A549 treated with DMSO at 1 μM for 4 hours (cell line): ENCODE data around the gene PUS10. TPM values are rescaled to one million over a fixed set of nuclear protein-coding genes. Genes with fewer than 3 reads are reported as not detected.

Source experiments
- total RNA-seq: library from RNA; stranded (reverse); fragments of 200-300 nt; extraction: Qiagen RNA extraction; gene quantifications from 5 replicates; pipeline ENCODE4 v1.2.3, GENCODE V29; 2022; ENCODE audit warnings: low read depth

The PUS10 gene
- 2.1 to 3.5 TPM (median 3.2 TPM) in 5 replicates for total RNA-seq

GRCh38 chr2:61017556-61018317, at the start of gene PUS10, which contains the start of gene PEX13:
Gene PUS10 (minus strand): TSS chr2:61018255. CDS start chr2:61011890, 6,365 bp downstream.
Gene PEX13 (plus strand): TSS chr2:61017720. CDS start chr2:61017760, 40 bp downstream.

GRCh38 chr2:61065714-61066709, 48.0 kb upstream of the PUS10 start, which contains the start of gene SANBR:
Gene SANBR (plus strand): TSS chr2:61065871. CDS start chr2:61070351, 4,480 bp downstream.

Other genes starting within 250 kb of the PUS10 start
- gene REL, start 136.7 kb downstream of the PUS10 start, total RNA-seq = 2.5 to 5.2 TPM (median 4.0 TPM) in 5 replicates
- 14.1 to 20.8 TPM (median 17.8 TPM) in 5 replicates for gene PEX13, start 535 bp downstream of the PUS10 start, total RNA-seq
- gene SANBR, start 47.6 kb upstream of the PUS10 start, total RNA-seq = 9.7 to 15.5 TPM (median 13.5 TPM) in 5 replicates
- 15.1 to 17.2 TPM (median 15.3 TPM) in 5 replicates for gene C2orf74, start 143.9 kb upstream of the PUS10 start, total RNA-seq